OCI-LY7 (cell line): ENCODE results near the gene PTPRO. TPM values are rescaled to one million over a fixed set of nuclear protein-coding genes. Genes with fewer than 3 reads are reported as not detected.

Source experiments
- BruUV-seq: library from RNA; stranded (reverse); fragments of 400-500 nt; replicated peaks from 2 replicates; lab custom pipeline; 2021; lab: Mats Ljungman, UMichigan
- CTCF ChIA-PET: fragments of 300-600 bp; sonication (Branson Sonifier 250); formaldehyde crosslinking; loops from one replicate; lab custom pipeline; 2022; ENCODE audit warnings: antibody characterized with exemption; ENCODE audit not compliant: unreplicated experiment; lab: Charles Lee
- POLR2A ChIA-PET: fragments of 300-600 bp; sonication (Branson Sonifier 250); formaldehyde crosslinking; loops from one replicate; lab custom pipeline; 2022; ENCODE audit warnings: antibody characterized with exemption; lab: Charles Lee
- DNase-seq: peaks from one replicate; pipeline ENCODE4 v3.0.0-alpha.2; 2015; ENCODE audit warnings: low spot score
- H2AFZ ChIP-seq: fragments of 200-600 bp; sonication (generic), shearing (Covaris generic); 2 replicates; pipeline ENCODE4 v1.6.1; 2014; ENCODE audit warnings: mild to moderate bottlenecking, antibody characterized with exemption, low read length, moderate library complexity
- H3K27ac ChIP-seq: fragments of 200-600 bp; sonication (generic); 2 replicates; pipeline ENCODE4 v1.5.1; 2014; ENCODE audit warnings: mixed run types, low read depth, mild to moderate bottlenecking, moderate library complexity, low read length, inconsistent platforms; ENCODE audit not compliant: poor library complexity, severe bottlenecking
- H3K36me3 ChIP-seq: fragments of 200-600 bp; sonication (generic); 2 replicates; pipeline ENCODE4 v1.6.1; 2014; ENCODE audit warnings: mild to moderate bottlenecking, antibody characterized with exemption, low read length, moderate library complexity, mixed read lengths; ENCODE audit not compliant: insufficient read depth
- H3K4me1 ChIP-seq: fragments of 200-600 bp; sonication (generic); 2 replicates; pipeline ENCODE4 v1.5.1; 2014; ENCODE audit warnings: mild to moderate bottlenecking, low read length; ENCODE audit not compliant: insufficient read depth, poor library complexity, severe bottlenecking
- H3K4me2 ChIP-seq: fragments of 200-600 bp; sonication (generic); 2 replicates; pipeline ENCODE4 v1.6.1; 2014; ENCODE audit warnings: mild to moderate bottlenecking, low read length
- H3K4me3 ChIP-seq: fragments of 200-600 bp; sonication (generic); 2 replicates; pipeline ENCODE4 v1.5.1; 2014; ENCODE audit warnings: mild to moderate bottlenecking, low read depth, low read length; ENCODE audit not compliant: poor library complexity, severe bottlenecking
- H3K79me2 ChIP-seq: fragments of 200-600 bp; sonication (generic); 2 replicates; pipeline ENCODE4 v1.6.1; 2016; ENCODE audit warnings: low read depth, mild to moderate bottlenecking, low read length, moderate library complexity, mixed read lengths; ENCODE audit not compliant: insufficient read depth
- H3K9me2 ChIP-seq: fragments of 200-600 bp; sonication (generic); 2 replicates; pipeline ENCODE4 v1.6.1; 2016; ENCODE audit warnings: mild to moderate bottlenecking, low read length, mixed read lengths; ENCODE audit not compliant: insufficient read depth
- H3K9me3 ChIP-seq: fragments of 200-600 bp; sonication (generic); 2 replicates; pipeline ENCODE4 v1.6.1; 2014; ENCODE audit warnings: mild to moderate bottlenecking, mixed run types, low read length, mixed read lengths
- H4K20me1 ChIP-seq: fragments of 200-600 bp; sonication (generic); 2 replicates; pipeline ENCODE4 v1.6.1; 2014; ENCODE audit warnings: mild to moderate bottlenecking, antibody characterized with exemption, low read length, moderate library complexity, mixed read lengths; ENCODE audit not compliant: insufficient read depth
- CTCF ChIP-seq: fragments of 200-600 bp; sonication (generic); conservative IDR thresholded peaks from 2 replicates; pipeline ENCODE4 v1.5.1; 2014; ENCODE audit warnings: mild to moderate bottlenecking, antibody characterized with exemption, low read length, moderate library complexity, mixed read lengths
- EZH2phosphoT487 ChIP-seq: fragments of 200-600 bp; sonication (generic); IDR thresholded peaks from 2 replicates; pipeline ENCODE4 v1.6.1; 2018; ENCODE audit warnings: low read depth, borderline replicate concordance, mild to moderate bottlenecking, mixed run types, antibody characterized with exemption, low read length, moderate library complexity, mixed read lengths
- intact Hi-C: fragments of 100-400 bp; cut with micrococcal nuclease; formaldehyde crosslinking; loops from one replicate; pipeline ENCODE4 v1.10.0; 2022; ENCODE audit not compliant: unreplicated experiment
- total RNA-seq, 2 experiments: library from RNA; depleted of rRNA in 1 of 2; stranded (reverse); fragments of >200 nt in 1 of 2; shearing (Covaris generic) in 1 of 2; gene quantifications; 2 replicates each; pipeline ENCODE4 v1.2.3, GENCODE V29; 2014 to 2022

PTPRO gene
- total RNA-seq, 2 experiments from 2014 or later = 0.06 to 0.23 TPM

GRCh38 chr12:15634010-15634683 lies 311.8 kb downstream of the PTPRO start:
- Histone ChIP-seq H3K4me1 (no peaks in the 10 kb centered on the region), H3K4me2 (no peak overlapping the region), H2AFZ (no peak overlapping the region), H3K9me3 (no peaks in the 10 kb centered on the region), H3K9me2 (no peaks in the 10 kb centered on the region), H3K36me3 (no peaks in the 10 kb centered on the region), H3K4me3 (no peak overlapping the region), H4K20me1 (no peaks in the 10 kb centered on the region), H3K79me2 (no peaks in the 10 kb centered on the region), H3K27ac (no peak overlapping the region)
- TF ChIP-seq EZH2phosphoT487 (no peak), CTCF (no peak)
- intact Hi-C loops = no loop called here
- DNase-seq = no peak
- CTCF ChIA-PET = no interaction called here
- POLR2A ChIA-PET = no interaction called here
- BruUV-seq = no TSS peak

GRCh38 chr12:15636060-15636890 lies 314.0 kb downstream of the PTPRO start:
- Histone ChIP-seq H3K4me1 (no peaks in the 10 kb centered on the region), H3K27ac (no peak overlapping the region), H3K4me2 (no peak overlapping the region), H3K79me2 (no peaks in the 10 kb centered on the region), H4K20me1 (no peaks in the 10 kb centered on the region), H3K36me3 (no peaks in the 10 kb centered on the region), H2AFZ (no peak overlapping the region), H3K9me3 (no peaks in the 10 kb centered on the region), H3K9me2 (no peaks in the 10 kb centered on the region), H3K4me3 (no peak overlapping the region)
- ChIA-PET CTCF (no interaction called here), POLR2A (interaction anchor here (0.5 kb wide), 1 partner anchor 174 kb away, joined by 3 read pairs; no protein-coding TSS in a partner anchor)
- intact Hi-C loops = no loop called here
- no peak for DNase-seq
- TF ChIP-seq EZH2phosphoT487 (no peak), CTCF (no peak)
- BruUV-seq = no TSS peak
